PC-3 (cell line): ENCODE results near the gene COL25A1.

ENCODE experiments used
- EZH2 ChIP-seq: fragments of 300-600 bp; sonication (generic); IDR thresholded peaks from one replicate; pipeline ENCODE4 v1.6.1; 2017; ENCODE audit warnings: antibody characterized with exemption, mild to moderate bottlenecking, low read length; ENCODE audit not compliant: unreplicated experiment
- EZH2phosphoT487 ChIP-seq: fragments of 300-600 bp; sonication (generic); IDR thresholded peaks from 2 replicates; pipeline ENCODE4 v1.6.1; 2018; ENCODE audit warnings: mild to moderate bottlenecking, antibody characterized with exemption, low read length, borderline replicate concordance
- TF ChIP-seq, protein P1 (sequence below): fragments of 300-600 bp; sonication (generic); conservative IDR thresholded peaks from 2 replicates; pipeline ENCODE4 v1.5.1; 2017; ENCODE audit warnings: antibody characterized with exemption, low read depth, mild to moderate bottlenecking, low read length

DNA sequence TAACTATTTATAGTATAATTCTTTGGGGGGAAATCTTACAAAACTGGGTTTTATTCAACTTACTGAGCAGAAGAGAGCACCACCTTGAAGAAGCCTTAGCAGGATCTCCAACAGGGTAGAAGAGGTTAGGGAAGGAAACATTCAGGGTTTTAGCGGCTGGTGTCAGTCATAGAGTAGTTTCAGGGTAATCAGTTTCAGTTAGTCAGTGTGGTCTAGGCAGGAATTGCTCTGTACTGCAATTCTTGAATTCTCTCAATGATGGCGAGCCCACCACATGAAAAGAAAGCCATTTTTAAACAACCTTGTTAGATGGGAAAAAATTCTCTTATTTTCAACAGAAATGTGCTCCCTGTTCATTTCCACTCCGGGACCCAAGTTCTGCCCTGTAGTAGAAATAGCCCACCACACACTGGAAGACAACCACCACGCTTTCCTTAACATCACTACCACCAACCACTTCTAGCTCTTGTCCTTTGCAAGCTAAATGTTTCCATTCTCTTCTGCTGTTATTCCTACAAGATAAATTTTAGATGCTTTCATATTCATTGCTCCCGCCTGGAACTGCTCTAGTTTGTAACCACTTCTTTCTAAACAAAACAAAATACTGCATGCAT, 25.9 kb downstream of the COL25A1 start:
- TF ChIP-seq, protein P1, sequence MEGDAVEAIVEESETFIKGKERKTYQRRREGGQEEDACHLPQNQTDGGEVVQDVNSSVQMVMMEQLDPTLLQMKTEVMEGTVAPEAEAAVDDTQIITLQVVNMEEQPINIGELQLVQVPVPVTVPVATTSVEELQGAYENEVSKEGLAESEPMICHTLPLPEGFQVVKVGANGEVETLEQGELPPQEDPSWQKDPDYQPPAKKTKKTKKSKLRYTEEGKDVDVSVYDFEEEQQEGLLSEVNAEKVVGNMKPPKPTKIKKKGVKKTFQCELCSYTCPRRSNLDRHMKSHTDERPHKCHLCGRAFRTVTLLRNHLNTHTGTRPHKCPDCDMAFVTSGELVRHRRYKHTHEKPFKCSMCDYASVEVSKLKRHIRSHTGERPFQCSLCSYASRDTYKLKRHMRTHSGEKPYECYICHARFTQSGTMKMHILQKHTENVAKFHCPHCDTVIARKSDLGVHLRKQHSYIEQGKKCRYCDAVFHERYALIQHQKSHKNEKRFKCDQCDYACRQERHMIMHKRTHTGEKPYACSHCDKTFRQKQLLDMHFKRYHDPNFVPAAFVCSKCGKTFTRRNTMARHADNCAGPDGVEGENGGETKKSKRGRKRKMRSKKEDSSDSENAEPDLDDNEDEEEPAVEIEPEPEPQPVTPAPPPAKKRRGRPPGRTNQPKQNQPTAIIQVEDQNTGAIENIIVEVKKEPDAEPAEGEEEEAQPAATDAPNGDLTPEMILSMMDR: no peak
- TF ChIP-seq EZH2 (no peak), EZH2phosphoT487 (no peak)
